OCI-LY7 (cell line): ENCODE results near the gene SCFD2. TPM values are rescaled to one million over a fixed set of nuclear protein-coding genes. Genes with fewer than 3 reads are reported as not detected.

ENCODE experiments used
- BruUV-seq: library from RNA; stranded (reverse); fragments of 400-500 nt; replicated peaks from 2 replicates; lab custom pipeline; 2021; lab: Mats Ljungman, UMichigan
- CTCF ChIA-PET: fragments of 300-600 bp; sonication (Branson Sonifier 250); formaldehyde crosslinking; loops from one replicate; lab custom pipeline; 2022; ENCODE audit warnings: antibody characterized with exemption; ENCODE audit not compliant: unreplicated experiment; lab: Charles Lee
- POLR2A ChIA-PET: fragments of 300-600 bp; sonication (Branson Sonifier 250); formaldehyde crosslinking; loops from one replicate; lab custom pipeline; 2022; ENCODE audit warnings: antibody characterized with exemption; lab: Charles Lee
- DNase-seq: peaks from one replicate; pipeline ENCODE4 v3.0.0-alpha.2; 2015; ENCODE audit warnings: low spot score
- H2AFZ ChIP-seq: fragments of 200-600 bp; sonication (generic), shearing (Covaris generic); 2 replicates; pipeline ENCODE4 v1.6.1; 2014; ENCODE audit warnings: mild to moderate bottlenecking, antibody characterized with exemption, low read length, moderate library complexity
- H3K27ac ChIP-seq: fragments of 200-600 bp; sonication (generic); 2 replicates; pipeline ENCODE4 v1.5.1; 2014; ENCODE audit warnings: mixed run types, low read depth, mild to moderate bottlenecking, moderate library complexity, low read length, inconsistent platforms; ENCODE audit not compliant: poor library complexity, severe bottlenecking
- H3K36me3 ChIP-seq: fragments of 200-600 bp; sonication (generic); 2 replicates; pipeline ENCODE4 v1.6.1; 2014; ENCODE audit warnings: mild to moderate bottlenecking, antibody characterized with exemption, low read length, moderate library complexity, mixed read lengths; ENCODE audit not compliant: insufficient read depth
- H3K4me1 ChIP-seq: fragments of 200-600 bp; sonication (generic); 2 replicates; pipeline ENCODE4 v1.5.1; 2014; ENCODE audit warnings: mild to moderate bottlenecking, low read length; ENCODE audit not compliant: insufficient read depth, poor library complexity, severe bottlenecking
- H3K4me2 ChIP-seq: fragments of 200-600 bp; sonication (generic); 2 replicates; pipeline ENCODE4 v1.6.1; 2014; ENCODE audit warnings: mild to moderate bottlenecking, low read length
- H3K4me3 ChIP-seq: fragments of 200-600 bp; sonication (generic); 2 replicates; pipeline ENCODE4 v1.5.1; 2014; ENCODE audit warnings: mild to moderate bottlenecking, low read depth, low read length; ENCODE audit not compliant: poor library complexity, severe bottlenecking
- H3K79me2 ChIP-seq: fragments of 200-600 bp; sonication (generic); 2 replicates; pipeline ENCODE4 v1.6.1; 2016; ENCODE audit warnings: low read depth, mild to moderate bottlenecking, low read length, moderate library complexity, mixed read lengths; ENCODE audit not compliant: insufficient read depth
- H3K9me2 ChIP-seq: fragments of 200-600 bp; sonication (generic); 2 replicates; pipeline ENCODE4 v1.6.1; 2016; ENCODE audit warnings: mild to moderate bottlenecking, low read length, mixed read lengths; ENCODE audit not compliant: insufficient read depth
- H3K9me3 ChIP-seq: fragments of 200-600 bp; sonication (generic); 2 replicates; pipeline ENCODE4 v1.6.1; 2014; ENCODE audit warnings: mild to moderate bottlenecking, mixed run types, low read length, mixed read lengths
- H4K20me1 ChIP-seq: fragments of 200-600 bp; sonication (generic); 2 replicates; pipeline ENCODE4 v1.6.1; 2014; ENCODE audit warnings: mild to moderate bottlenecking, antibody characterized with exemption, low read length, moderate library complexity, mixed read lengths; ENCODE audit not compliant: insufficient read depth
- CTCF ChIP-seq: fragments of 200-600 bp; sonication (generic); conservative IDR thresholded peaks from 2 replicates; pipeline ENCODE4 v1.5.1; 2014; ENCODE audit warnings: mild to moderate bottlenecking, antibody characterized with exemption, low read length, moderate library complexity, mixed read lengths
- EZH2phosphoT487 ChIP-seq: fragments of 200-600 bp; sonication (generic); IDR thresholded peaks from 2 replicates; pipeline ENCODE4 v1.6.1; 2018; ENCODE audit warnings: low read depth, borderline replicate concordance, mild to moderate bottlenecking, mixed run types, antibody characterized with exemption, low read length, moderate library complexity, mixed read lengths
- intact Hi-C: fragments of 100-400 bp; cut with micrococcal nuclease; formaldehyde crosslinking; loops from one replicate; pipeline ENCODE4 v1.10.0; 2022; ENCODE audit not compliant: unreplicated experiment
- total RNA-seq, 2 experiments: library from RNA; depleted of rRNA in 1 of 2; stranded (reverse); fragments of >200 nt in 1 of 2; shearing (Covaris generic) in 1 of 2; gene quantifications; 2 replicates each; pipeline ENCODE4 v1.2.3, GENCODE V29; 2014 to 2022

Gene SCFD2
- total RNA-seq, 2 experiments from 2014 or later: 27.2 to 52.0 TPM

- no TSS peak for BruUV-seq
- intact Hi-C loops: loop anchor here (10.0 kb wide), 1 partner anchor 490 kb away; no protein-coding TSS in a partner anchor
- no peaks in the 10 kb centered on the region for H3K4me1 ChIP-seq
These were observed 501.1 kb downstream of the SCFD2 start for GRCh38 chr4:52864793-52865192.

DNA sequence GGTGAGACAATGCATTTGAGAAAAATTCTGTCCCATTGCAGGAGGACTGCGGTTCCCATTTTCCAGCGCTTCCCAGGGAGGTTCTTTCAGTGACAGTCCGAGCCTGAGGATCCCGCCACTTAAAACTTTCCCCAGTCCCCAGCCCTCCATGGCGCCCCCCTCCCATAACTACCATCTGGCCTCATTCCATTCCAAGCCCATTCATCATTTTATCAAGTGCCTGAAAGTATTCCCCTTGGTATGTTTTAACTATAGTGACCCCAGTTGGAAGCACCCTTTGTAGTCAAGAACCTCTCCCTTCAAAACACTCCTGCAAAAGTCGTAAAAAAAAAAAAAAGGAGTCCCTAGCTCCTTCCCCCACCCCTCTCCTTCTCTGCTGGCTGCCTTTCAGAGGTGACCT is 502.5 kb downstream of the SCFD2 start:
- CTCF ChIA-PET: no interaction called here
- POLR2A ChIA-PET: interaction anchor here (0.7 kb wide), 1 partner anchor 128 kb away, joined by 3 read pairs; no protein-coding TSS in a partner anchor
- no peaks in the 10 kb centered on the region for H3K36me3 ChIP-seq
- H4K20me1 ChIP-seq: no peaks in the 10 kb centered on the region
- no peak overlapping the region for H2AFZ ChIP-seq
- BruUV-seq: no TSS peak
- DNase-seq: no peak
- TF ChIP-seq CTCF: no peak
- no peak for TF ChIP-seq EZH2phosphoT487
- H3K4me3 ChIP-seq: no peak overlapping the region
- no peak overlapping the region for H3K27ac ChIP-seq
- H3K79me2 ChIP-seq: no peaks in the 10 kb centered on the region
- no peaks in the 10 kb centered on the region for H3K4me1 ChIP-seq
- H3K9me2 ChIP-seq: no peaks in the 10 kb centered on the region
- intact Hi-C loops: loop anchor here (10.0 kb wide), 1 partner anchor 489 kb away; no protein-coding TSS in a partner anchor
- no peak overlapping the region for H3K4me2 ChIP-seq
- no peaks in the 10 kb centered on the region for H3K9me3 ChIP-seq

More at GRCh38 chr4:52864793-52865192, 501.1 kb downstream of the SCFD2 start:
- CTCF ChIA-PET: no interaction called here
- H3K9me3 ChIP-seq: no peaks in the 10 kb centered on the region
- no peak overlapping the region for H3K4me3 ChIP-seq
- no peak overlapping the region for H2AFZ ChIP-seq
- no peak for DNase-seq
- no peak overlapping the region for H3K4me2 ChIP-seq
- no peaks in the 10 kb centered on the region for H3K9me2 ChIP-seq
- POLR2A ChIA-PET: interaction anchor here (0.5 to 1.5 kb wide), 2 partner anchors 38 to 163 kb away, joined by 3 to 5 read pairs; no protein-coding TSS in a partner anchor
- H3K79me2 ChIP-seq: no peaks in the 10 kb centered on the region
- no peaks in the 10 kb centered on the region for H4K20me1 ChIP-seq
- H3K27ac ChIP-seq: no peak overlapping the region
- TF ChIP-seq CTCF (no peak), EZH2phosphoT487 (no peak)
- no peaks in the 10 kb centered on the region for H3K36me3 ChIP-seq

GRCh38 chr4:52862639-52863161 is 503.2 kb downstream of the SCFD2 start:
- BruUV-seq: no TSS peak
- intact Hi-C loops: loop anchor here (10.0 kb wide), 1 partner anchor 488 kb away; no protein-coding TSS in a partner anchor
- H2AFZ ChIP-seq: no peak overlapping the region
- POLR2A ChIA-PET: no interaction called here
- H3K36me3 ChIP-seq: no peaks in the 10 kb centered on the region
- peak overlapping the region; percentile 9; the same call in 1 of the 2 replicates for H3K4me2 ChIP-seq
- TF ChIP-seq CTCF (no peak), EZH2phosphoT487 (no peak)
- no peaks in the 10 kb centered on the region for H3K4me1 ChIP-seq
- H3K9me2 ChIP-seq: no peaks in the 10 kb centered on the region
- no peaks in the 10 kb centered on the region for H3K79me2 ChIP-seq
- H3K9me3 ChIP-seq: no peaks in the 10 kb centered on the region
- no peak overlapping the region for H3K27ac ChIP-seq
- CTCF ChIA-PET: no interaction called here
- no peaks in the 10 kb centered on the region for H4K20me1 ChIP-seq
- no peak for DNase-seq
- no peak overlapping the region for H3K4me3 ChIP-seq
